HG03342 (cell line): ENCODE data around the gene RHOBTB3.

ENCODE experiments used
- ATAC-seq: cut with Tn5 transposase; IDR thresholded peaks from one replicate; pipeline ENCODE4 v1.9.1; 2021; ENCODE audit warnings: mild to moderate bottlenecking, moderate library complexity; ENCODE audit not compliant: unreplicated experiment

Gene RHOBTB3

DNA sequence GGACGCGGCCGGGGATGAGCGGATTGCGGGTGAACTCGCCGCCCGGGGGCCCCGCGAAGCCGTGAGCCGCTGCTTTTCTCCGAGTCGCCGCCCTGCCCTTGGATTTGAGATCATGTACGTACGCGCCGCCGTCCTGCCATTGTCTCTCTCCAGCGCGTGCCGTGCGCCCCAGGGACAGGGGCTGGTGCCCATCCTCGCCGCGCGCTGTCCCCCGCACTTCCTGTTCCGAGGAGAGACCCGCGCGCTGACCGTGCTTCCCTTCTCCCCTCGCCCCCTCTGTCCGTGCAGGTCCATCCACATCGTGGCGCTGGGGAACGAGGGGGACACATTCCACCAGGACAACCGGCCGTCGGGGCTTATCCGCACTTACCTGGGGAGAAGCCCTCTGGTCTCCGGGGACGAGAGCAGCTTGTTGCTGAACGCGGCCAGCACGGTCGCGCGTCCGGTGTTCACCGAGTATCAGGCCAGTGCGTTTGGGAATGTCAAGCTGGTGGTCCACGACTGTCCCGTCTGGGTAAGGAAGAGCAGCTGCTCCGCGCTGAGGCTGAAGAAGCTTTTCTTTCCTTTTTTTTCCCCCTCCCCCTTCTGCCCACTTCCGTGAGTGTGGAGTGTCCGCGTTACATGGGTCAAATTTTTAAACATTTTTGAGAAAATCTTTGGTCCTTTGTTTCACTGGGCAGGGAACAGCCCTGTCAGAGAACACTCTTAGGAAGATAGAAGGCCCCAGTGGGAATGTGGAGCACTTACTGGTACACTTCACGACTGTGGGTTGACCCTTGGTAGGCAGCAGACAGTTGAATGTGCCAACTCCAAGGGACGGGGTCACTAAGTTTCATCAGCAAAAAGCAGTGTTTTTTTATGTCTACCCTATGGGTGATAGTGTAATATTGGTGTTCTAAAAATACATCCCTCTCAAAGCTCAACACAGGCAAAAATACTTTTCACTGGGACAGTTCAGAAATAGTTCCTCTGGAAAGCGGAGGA lies 727 bp downstream of the RHOBTB3 start:
- ATAC-seq, result peak; percentile 30

DNA sequence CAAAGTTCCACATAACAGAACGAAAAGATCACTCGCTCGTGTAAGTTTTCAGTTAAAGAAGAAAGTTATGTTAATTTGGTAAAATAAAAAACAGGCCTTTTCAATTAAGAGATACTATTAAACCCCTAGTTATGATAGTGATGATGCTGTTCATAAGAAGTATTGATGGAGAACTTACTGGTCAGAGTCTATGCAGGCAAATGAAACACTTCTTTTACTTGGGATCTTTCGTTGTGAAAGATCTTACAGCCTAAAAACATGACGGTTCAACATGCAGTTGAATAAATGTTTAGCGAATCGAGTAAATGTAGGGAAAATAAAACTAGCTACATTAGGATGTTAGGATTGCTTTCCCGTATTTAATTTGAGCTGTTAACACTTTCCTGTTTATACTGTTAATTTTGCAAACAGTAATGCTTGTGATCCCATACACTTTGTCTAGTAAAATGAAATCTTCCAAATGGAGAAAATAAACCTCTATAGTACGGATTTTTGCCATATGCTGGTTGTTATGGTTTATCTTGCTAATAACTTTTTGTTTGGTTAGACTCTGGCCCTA lies 2.0 kb downstream of the RHOBTB3 start:
- no peak for ATAC-seq

- no peak for ATAC-seq
These were observed 3.1 kb downstream of the RHOBTB3 start for GRCh38 chr5:95734187-95734586.

DNA sequence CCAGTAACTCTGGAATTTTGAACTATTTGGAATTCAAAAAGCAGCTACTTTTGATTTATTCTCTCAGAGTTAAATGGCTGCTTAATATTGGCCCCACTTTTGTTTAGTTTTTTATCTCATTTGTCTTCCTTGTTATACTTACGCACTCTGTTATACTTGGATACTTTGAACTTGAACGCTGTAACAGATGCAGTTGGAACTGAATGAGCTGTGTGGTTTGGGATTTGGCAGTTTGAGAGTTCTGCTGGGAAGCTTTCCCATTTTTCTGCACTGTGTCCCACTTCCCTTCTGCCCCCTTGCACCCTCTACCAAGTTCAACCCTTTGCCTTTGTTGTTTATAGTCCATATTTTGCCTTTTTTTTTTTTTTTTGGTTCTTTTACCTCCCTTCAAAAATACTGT lies 3.8 kb downstream of the RHOBTB3 start:
- no peak for ATAC-seq

DNA sequence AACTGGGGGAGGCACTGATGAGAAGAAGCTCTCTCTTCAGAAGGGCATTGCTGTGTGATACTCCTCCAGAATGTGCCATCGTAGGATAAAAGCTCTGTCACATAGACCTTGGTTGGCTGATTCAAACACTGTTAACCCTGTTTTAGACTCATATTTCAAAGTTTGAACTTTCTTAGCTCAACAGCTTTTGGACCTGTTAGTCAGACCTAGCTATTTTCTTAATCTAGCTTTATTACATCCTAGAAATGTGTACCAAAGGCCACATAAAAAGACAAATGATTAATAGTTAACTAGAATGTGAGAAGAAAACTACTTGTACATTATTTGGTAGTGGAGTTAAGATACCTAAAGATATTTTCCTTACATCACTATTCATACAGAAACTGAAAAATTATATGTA lies 4.3 kb downstream of the RHOBTB3 start:
- ATAC-seq, result no peak

DNA sequence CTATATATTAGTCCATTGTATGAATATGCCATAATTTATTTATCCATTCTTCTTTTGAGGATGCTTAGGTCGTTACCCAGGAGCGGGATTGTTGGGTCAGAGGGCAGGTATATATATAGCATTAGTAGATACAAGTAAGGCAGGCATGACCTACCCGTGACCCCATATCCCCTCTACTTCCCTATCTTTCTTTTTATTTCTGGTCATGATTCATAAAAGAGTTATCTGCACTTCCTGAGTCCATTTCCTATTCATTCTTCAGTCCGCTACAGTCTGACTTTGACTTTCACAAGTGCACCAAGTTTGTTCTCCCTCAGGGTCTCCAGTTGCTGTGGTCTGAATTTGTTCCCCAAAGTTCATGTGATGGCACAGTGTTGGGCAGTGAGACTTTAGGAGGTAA lies 6.9 kb downstream of the RHOBTB3 start:
- no peak for ATAC-seq

GRCh38 chr5:95738834-95739233 lies 7.7 kb downstream of the RHOBTB3 start:
- ATAC-seq, result no peak

- no peak for ATAC-seq
These were observed 8.7 kb downstream of the RHOBTB3 start for GRCh38 chr5:95739857-95740256.

DNA sequence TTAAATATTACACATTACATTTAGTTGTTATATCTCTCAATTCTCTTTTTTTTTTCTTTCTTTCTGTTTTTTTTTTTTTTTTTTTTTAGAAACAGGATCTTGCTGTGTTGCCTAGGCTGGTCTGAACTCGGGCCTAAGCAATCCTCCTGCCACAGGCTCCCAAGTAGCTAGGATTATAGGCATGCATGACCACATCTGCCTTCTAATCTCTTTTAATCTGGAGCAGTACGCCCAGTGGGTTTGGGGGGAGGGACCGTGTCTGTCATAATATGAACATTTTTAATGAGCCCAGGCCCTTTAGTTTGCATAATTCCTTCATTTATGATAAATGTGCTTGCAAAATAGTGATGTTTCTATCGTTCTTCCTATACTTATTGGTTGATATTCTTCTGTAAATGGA lies 10.3 kb downstream of the RHOBTB3 start:
- no peak for ATAC-seq

DNA sequence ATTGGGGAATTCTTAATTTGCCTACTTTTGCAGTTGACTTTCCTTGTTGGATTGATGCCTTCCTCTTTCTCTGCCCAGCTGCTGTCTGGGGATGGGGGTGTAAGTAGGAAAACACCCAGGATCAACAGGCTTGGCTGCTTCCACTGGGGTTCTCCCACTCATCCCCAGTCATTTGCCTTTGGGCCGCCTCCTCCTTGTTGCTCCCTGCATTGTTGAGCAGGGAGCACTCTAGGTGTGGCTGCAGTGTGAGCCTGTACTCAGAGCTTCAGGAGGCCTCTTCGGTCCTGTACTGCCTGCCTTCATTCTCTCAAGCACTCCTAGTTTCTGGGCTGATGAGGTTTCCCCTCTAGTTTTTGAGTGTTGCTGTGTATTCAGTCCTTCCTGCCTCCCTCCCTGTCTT lies 12.1 kb downstream of the RHOBTB3 start:
- ATAC-seq, result no peak

- ATAC-seq, result no peak
These were observed 12.7 kb downstream of the RHOBTB3 start for GRCh38 chr5:95743877-95744276.

DNA sequence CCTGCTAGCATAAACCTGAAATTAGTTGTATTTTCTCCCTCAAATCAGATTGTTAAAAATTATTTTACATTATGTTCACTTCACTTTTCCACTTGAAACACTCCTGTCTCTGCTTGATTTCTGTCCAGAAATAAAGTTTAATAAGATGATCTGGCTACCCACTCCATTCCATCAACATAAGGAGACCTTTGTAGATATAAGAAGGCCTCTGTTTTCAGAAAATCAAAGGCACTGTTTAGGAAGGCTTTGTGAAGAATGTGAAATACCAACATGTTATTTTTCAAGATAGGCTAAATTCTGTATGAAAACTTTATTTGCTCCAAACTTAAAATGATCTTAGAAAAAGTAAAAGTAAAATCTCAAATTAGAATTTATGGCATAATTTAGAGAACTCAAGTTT lies 15.1 kb downstream of the RHOBTB3 start:
- no peak for ATAC-seq

- ATAC-seq, result no peak
These were observed 15.9 kb downstream of the RHOBTB3 start for GRCh38 chr5:95746722-95747679.

DNA sequence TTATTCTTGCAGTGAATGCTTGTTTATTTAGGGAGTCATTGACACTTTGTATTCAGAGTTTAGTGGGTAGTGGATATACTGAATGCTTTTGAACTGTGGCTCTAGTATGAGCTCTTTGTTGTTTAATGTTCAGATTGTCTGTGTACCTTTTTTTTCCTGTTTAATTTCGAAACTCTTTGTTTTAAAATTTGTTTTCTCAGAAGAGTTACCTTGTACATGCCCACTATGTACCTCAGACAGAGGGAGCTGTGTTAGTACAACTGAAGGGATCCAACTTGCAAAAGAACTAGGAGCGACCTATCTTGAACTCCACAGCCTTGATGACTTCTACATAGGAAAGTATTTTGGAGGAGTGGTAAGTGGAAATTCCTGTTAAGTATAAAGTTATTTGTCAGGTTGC lies 17.0 kb downstream of the RHOBTB3 start:
- ATAC-seq, result no peak

DNA sequence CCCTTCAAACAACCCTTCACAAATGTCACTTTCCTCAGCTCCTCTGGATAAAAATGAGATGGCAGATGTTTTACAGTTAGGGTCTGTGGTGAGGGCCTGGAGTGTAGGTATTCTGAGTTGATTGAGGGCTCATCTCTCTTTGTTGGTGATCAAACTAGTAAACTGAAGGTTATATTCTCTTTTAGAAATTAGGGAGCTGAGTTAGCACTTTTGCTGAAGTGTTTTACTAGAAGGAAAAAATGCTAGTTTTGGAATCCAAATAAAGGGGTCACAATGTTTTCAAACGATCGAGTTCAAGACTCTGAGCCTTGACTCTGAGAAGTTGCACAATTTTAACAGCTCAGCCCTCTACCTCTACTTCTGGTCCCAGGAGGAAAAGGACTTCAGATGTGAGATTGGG lies 23.4 kb downstream of the RHOBTB3 start:
- ATAC-seq, result no peak

DNA sequence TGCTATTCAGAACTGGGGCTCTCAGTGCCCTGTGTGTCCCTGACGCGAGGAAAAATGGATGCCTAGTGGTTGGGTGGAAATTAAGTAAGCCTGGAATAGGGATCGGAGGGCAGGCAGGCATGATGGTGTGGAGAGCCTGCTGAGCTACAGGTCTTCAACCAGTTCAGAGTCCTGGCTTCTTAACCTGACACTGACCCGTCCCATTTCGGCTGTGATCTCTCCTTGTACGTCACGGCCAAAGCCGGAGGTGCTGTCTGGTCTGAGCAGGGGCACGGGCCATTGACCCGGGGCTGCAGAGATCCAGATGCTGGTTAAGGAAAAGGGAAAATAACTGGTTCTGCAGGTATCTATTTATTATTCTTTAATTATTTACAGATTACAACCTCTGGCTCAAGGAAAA lies 27.9 kb downstream of the RHOBTB3 start:
- no peak for ATAC-seq

- no peak for ATAC-seq
These were observed 28.5 kb downstream of the RHOBTB3 start for GRCh38 chr5:95759634-95760033.

- ATAC-seq, result peak; percentile 94
These were observed 29.4 kb downstream of the RHOBTB3 start for GRCh38 chr5:95760273-95761191.

- no peak for ATAC-seq
These were observed 30.9 kb downstream of the RHOBTB3 start for GRCh38 chr5:95761771-95762651.
